Measurements from ENCODE around the gene LCA5L.

Gene LCA5L

DNA sequence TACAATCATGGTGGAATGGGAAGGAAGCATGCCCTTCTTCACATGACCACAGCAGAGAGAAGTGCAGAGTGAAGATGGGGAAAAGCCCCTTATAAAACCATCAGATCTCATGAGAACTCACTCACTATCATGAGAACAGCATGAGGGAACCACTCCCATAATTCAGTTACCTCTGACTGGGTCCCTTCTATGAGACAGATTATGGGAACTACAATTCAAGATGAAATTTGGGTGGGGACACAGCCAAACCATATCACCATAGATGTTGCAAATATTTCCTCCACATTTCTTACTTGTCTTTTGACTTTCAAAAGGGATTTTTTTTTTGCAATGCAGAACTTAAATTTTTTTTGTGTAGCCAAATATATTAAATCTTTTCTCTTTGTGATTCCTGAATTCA is 21.0 kb upstream of the LCA5L start:
- no peak for DNase-seq (ENCODE audit: low read depth)
- no peak for TF ChIP-seq CTCF (IDR thresholded peaks at IDR 0.05; ENCODE audit: insufficient read depth, low read depth, low read length, missing control alignments)

DNA sequence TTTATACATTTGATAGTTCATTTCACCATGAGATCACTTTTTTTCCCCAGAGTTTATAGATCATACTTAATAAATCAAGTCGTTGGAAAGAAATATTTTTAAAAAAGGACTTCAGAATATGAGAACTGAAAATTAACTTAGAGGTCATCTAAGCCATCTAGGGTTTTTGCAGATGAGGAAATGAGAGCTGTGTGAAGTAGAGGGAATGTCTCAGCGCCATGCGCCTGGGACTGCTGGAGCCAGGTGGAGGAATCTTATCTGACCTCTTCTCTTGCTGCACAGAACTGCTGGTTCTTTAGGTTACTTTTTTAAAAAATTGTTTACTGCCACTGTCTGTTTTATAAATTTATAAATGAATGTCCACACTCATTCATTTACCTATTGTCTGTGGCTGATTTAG is 17.7 kb upstream of the LCA5L start:
- TF ChIP-seq CTCF (IDR thresholded peaks at IDR 0.05; ENCODE audit: insufficient read depth, low read depth, low read length, missing control alignments): no peak
- H3K4me3 ChIP-seq (ENCODE audit: low read depth, low read length): no peak overlapping the region
- no peak for DNase-seq (ENCODE audit: low read depth)

More for the DNA sequence above, 21.0 kb upstream of the LCA5L start:
- H3K4me3 ChIP-seq (ENCODE audit: low read depth, low read length): no peak overlapping the region

GRCh38 chr21:39461419-39461818 is 15.8 kb upstream of the LCA5L start:
- DNase-seq (ENCODE audit: low read depth): peak; percentile 73
- no peak for TF ChIP-seq CTCF (IDR thresholded peaks at IDR 0.05; ENCODE audit: insufficient read depth, low read depth, low read length, missing control alignments)
- H3K4me3 ChIP-seq (ENCODE audit: low read depth, low read length): no peak overlapping the region

GRCh38 chr21:39456665-39457064 is 11.1 kb upstream of the LCA5L start:
- TF ChIP-seq CTCF (IDR thresholded peaks at IDR 0.05; ENCODE audit: insufficient read depth, low read depth, low read length, missing control alignments): no peak
- no peak for DNase-seq (ENCODE audit: low read depth)
- H3K4me3 ChIP-seq (ENCODE audit: low read depth, low read length): no peak overlapping the region

DNA sequence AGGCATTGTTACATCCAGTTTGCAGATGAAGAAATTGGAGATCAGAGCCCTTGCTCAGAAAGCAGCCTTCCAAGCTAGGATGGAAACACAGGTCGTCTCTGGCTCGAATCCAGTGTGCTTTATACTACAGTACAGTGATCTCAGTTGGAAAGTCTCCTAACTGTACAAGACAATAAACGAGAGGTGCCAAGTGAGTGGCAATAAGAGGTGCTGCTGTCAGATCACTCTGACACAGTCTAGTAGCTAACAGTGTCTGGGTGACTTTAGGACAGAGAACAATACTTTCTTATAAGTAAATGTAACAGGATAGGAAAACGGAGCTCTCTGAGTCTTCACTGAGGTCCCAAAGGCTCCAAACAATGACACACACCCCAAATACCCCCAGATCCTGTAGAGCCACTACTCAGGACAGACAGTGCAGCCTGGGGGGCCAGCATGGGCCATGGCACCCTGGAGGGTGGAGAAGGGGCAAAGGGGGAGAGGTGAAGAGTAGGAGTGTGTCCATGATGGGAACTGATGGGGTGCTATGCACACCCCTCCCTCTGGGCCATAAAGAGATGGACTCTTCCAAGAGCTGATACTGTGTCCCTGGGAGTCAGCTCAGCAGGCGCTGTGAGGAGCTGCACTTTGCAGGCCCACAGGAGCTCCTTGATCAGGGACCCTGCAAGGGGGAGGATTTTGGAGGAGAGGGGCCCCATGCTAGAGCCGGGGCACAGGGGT is 9.5 kb upstream of the LCA5L start:
- DNase-seq (ENCODE audit: low read depth): no peak
- TF ChIP-seq CTCF (IDR thresholded peaks at IDR 0.05; ENCODE audit: insufficient read depth, low read depth, low read length, missing control alignments): no peak
- no peak overlapping the region for H3K4me3 ChIP-seq (ENCODE audit: low read depth, low read length)

GRCh38 chr21:39453571-39454179 is 8.1 kb upstream of the LCA5L start:
- DNase-seq (ENCODE audit: low read depth): no peak
- no peak overlapping the region for H3K4me3 ChIP-seq (ENCODE audit: low read depth, low read length)
- TF ChIP-seq CTCF (IDR thresholded peaks at IDR 0.05; ENCODE audit: insufficient read depth, low read depth, low read length, missing control alignments): no peak

DNA sequence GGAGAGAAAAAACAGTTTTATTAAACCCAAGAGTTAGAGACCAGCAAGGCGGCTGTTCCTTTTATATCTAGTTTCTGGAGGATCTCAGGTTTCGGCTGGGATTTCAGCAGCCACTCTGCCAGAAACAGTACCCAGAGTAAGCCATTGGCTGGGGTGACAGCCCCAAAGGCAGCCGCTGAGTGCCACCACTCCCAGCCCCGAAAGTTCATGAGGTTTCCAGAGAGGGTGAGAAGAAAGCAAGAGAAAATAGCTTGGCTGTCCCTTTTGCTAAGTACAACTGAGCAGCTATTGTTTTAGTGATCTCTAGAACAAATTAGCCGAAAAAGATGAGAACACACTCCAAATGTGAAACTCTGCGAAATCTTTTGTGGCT is 7.4 kb upstream of the LCA5L start:
- no peak for TF ChIP-seq CTCF (IDR thresholded peaks at IDR 0.05; ENCODE audit: insufficient read depth, low read depth, low read length, missing control alignments)
- no peak for DNase-seq (ENCODE audit: low read depth)
- H3K4me3 ChIP-seq (ENCODE audit: low read depth, low read length): no peak overlapping the region

Measured in GM12865 (cell line).